Fibroblast of mammary gland (primary cell): ENCODE data around the gene MIOS.

Source experiments
- DNase-seq: peaks from one replicate; pipeline ENCODE4 v3.0.0-alpha.2; 2010; ENCODE audit warnings: low read depth
- H3K4me3 ChIP-seq: 2 replicates; pipeline ENCODE4 v1.5.1; 2011; ENCODE audit warnings: low read depth, mild to moderate bottlenecking, low read length, moderate library complexity; ENCODE audit not compliant: control insufficient read depth
- TF ChIP-seq, protein P1 (sequence below): conservative IDR thresholded peaks from 2 replicates; pipeline ENCODE4 v1.5.1; 2011; ENCODE audit warnings: low read depth, low read length, inconsistent platforms; ENCODE audit not compliant: control insufficient read depth, insufficient read depth

The MIOS gene

DNA sequence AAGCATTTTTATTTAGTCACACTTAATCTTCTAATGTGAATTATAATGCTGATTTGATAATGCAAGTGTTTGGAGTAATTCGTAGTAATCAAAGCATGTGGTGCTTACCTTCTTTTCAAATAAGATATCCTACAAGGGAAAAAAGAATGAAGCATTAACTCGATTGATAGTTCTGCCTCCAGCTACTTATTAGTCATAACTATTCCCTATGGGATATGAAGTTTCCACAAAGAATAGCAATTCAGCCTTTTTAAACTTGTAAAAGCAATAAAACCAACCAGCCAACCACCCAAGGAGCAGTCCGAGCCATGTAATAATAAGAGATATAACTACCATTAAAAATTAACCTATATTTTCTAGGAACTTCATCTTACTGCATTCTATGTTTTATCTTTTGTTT, 42.6 kb upstream of the MIOS start:
- peak; percentile 70 for DNase-seq
- TF ChIP-seq, protein P1, sequence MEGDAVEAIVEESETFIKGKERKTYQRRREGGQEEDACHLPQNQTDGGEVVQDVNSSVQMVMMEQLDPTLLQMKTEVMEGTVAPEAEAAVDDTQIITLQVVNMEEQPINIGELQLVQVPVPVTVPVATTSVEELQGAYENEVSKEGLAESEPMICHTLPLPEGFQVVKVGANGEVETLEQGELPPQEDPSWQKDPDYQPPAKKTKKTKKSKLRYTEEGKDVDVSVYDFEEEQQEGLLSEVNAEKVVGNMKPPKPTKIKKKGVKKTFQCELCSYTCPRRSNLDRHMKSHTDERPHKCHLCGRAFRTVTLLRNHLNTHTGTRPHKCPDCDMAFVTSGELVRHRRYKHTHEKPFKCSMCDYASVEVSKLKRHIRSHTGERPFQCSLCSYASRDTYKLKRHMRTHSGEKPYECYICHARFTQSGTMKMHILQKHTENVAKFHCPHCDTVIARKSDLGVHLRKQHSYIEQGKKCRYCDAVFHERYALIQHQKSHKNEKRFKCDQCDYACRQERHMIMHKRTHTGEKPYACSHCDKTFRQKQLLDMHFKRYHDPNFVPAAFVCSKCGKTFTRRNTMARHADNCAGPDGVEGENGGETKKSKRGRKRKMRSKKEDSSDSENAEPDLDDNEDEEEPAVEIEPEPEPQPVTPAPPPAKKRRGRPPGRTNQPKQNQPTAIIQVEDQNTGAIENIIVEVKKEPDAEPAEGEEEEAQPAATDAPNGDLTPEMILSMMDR = no peak
- no peak overlapping the region for H3K4me3 ChIP-seq

DNA sequence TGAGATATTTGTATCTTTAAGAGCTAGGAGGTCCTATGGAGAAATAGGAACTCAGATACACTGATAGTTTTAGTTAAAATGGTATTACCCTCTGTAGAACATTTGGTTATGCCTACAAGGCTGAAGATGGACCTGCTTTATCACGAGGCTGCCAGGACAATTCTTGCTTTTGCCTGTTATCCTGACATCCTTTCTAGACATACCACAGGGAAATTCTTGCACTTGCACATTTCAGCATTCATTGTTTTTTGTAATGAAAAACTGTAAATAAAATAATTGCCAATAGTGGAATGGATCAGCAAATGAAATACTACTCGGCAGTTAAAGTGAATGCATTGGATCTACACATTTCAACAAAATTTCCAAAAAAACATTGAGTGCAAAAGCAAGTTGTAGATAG, 40.7 kb upstream of the MIOS start:
- DNase-seq = no peak
- no peak overlapping the region for H3K4me3 ChIP-seq
- TF ChIP-seq, protein P1 = no peak

DNA sequence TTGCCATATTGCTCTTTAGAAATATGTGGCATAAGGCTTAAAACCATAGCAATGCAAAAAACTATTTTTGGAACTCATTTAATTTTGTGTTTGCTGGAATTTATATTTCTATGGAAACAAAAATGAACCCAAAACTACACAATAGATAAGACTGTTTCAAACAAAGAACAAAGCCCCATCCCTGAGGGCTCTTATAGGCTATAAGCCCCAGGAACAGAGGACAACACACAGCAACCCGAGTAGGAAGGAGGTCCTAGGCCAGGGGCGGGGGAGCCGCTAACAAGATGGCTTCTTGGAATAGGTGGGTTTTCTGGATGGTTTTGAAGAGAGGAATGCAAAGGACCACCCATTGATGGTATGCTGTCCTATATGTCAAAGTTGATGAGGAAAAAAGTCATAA, 39.6 kb upstream of the MIOS start:
- TF ChIP-seq, protein P1 = no peak
- no peak overlapping the region for H3K4me3 ChIP-seq
- DNase-seq = no peak

DNA sequence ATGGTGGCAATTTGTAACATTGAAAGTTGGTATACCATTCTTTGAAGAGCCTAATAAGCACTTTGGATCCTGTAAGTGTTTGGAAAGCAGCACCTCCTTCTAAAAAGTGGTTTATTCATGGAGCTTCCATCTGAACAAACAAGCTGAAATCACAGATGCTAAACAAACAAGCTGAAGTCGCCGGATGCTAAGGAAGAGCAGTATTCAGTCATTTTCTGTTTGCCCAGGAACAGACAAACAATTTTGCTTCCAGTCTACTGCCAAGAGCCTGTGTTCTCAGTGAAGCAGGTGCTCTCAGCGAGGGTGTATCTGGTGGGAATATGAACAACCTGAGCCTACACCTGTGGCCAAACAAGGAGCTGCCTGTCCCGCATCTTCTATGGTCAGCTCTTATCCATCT, 37.4 kb upstream of the MIOS start:
- DNase-seq = no peak
- TF ChIP-seq, protein P1 = no peak
- H3K4me3 ChIP-seq = no peak overlapping the region

DNA sequence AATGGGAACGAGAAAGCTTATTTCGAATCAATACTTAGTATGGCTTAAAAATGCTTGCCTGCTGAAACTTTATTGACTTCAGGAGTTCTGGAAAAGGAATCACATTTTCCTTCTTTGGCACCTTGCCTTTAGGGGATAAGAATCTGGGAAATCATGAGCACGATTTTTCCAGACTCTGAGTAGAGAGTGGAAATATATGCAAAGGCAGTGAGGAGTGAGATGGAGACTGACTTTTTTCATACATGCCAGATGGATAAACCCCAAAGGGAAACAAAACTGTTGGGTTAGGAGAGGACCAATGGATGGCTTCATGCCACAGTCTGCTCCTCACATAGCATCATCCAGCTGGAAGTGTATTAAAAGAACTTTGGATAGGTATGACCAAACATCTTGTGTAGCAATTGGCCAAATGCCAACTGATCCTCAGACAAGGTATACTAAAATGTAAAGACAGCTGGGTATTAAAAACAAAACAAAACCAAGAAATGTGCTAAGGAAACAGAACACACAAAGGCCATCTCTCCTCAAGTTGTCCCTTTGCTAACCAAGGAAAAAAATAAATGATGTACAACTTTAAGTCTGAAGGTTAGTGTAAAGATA, 32.8 kb upstream of the MIOS start:
- no peak overlapping the region for H3K4me3 ChIP-seq
- DNase-seq = no peak
- TF ChIP-seq, protein P1 = no peak

DNA sequence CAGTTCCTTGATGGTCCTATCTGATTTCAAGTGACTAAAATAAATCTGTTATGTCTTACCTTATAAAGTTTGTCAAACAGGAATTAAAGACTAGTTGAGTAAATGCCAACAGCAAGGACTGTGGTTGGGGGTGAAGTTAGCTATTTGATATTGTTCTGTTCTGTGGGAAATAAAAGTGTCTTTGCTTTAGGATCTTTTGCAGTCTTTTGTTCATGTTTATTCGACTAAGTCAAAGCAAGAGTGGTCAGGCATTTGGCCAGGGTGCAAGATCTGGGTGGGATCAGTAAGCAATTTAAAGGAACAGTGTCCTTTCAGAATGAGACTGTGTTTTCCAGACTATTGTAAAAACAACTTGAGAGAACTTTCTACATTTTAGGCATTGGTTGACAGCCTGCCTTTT, 31.0 kb upstream of the MIOS start, which contains the start of gene COL28A1:
TSS of gene COL28A1 (minus strand) at position 183 of the 400 bp plus-strand sequence. CDS start 2,998 bp downstream, outside the sequence.
- DNase-seq = no peak
- TF ChIP-seq, protein P1 = no peak
- no peak within 1 kb of the TSS for H3K4me3 ChIP-seq
